ENCODE results near the gene HBZ.
A peak's percentile ranks its signal among the peaks of the same experiment; 100 is the strongest.

Gene HBZ

GRCh38 chr16:114327-114726 lies 38.1 kb upstream of the HBZ start:
- no peaks in the 10 kb centered on the region for H3K79me2 ChIP-seq (ENCODE audit: low read length)
- no peaks in the 10 kb centered on the region for H3K27me3 ChIP-seq (replicated peaks; ENCODE audit: insufficient read depth, low read length)
- no peak overlapping the region for H3K4me2 ChIP-seq (ENCODE audit: low read depth, low read length)
- H3K9ac ChIP-seq (ENCODE audit: low read length), result no peak overlapping the region
- H2AFZ ChIP-seq (ENCODE audit: low read length), result no peak overlapping the region
- no peaks in the 10 kb centered on the region for H3F3A ChIP-seq (ENCODE audit: insufficient read depth, low read length)
- H3K9me3 ChIP-seq (replicated peaks; ENCODE audit: insufficient read depth, low read length), result no peaks in the 10 kb centered on the region
- no peak overlapping the region for H3K27ac ChIP-seq (ENCODE audit: low read length)
- DNase-seq, result no peak
- H3K36me3 ChIP-seq (replicated peaks; ENCODE audit: insufficient read depth, low read length), result no peaks in the 10 kb centered on the region
- H3K9me2 ChIP-seq (replicated peaks; ENCODE audit: insufficient read depth, low read length), result no peaks in the 10 kb centered on the region
- H4K20me1 ChIP-seq (ENCODE audit: insufficient read depth, low read length), result no peaks in the 10 kb centered on the region
- no peaks in the 10 kb centered on the region for H3K4me1 ChIP-seq (ENCODE audit: low read length)
- TF ChIP-seq EZH2phosphoT487 (IDR thresholded peaks at IDR 0.05; ENCODE audit: low read length), result no peak
- no peak for TF ChIP-seq CTCF (IDR thresholded peaks at IDR 0.05; ENCODE audit: low read length)
- H3K4me3 ChIP-seq (ENCODE audit: low read length), result no peak overlapping the region

DNA sequence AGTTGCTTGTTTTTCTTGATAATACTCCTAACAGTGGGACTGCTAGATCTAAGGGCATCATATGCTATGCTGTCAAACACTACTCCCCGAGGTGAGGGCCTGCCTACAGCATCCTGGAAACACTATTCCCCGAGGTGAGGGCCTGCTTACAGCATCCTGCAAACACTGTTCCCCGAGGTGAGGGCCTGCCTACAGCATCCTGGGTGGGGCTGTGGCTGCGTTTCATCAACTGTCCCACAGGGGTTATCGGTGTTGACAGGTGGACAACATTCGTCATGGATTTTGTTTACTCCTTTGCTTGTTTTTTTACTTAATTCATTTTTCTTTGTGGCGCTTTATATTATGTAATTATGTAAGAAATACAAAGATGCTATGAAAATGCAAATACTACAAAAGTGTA lies 36.4 kb upstream of the HBZ start:
- Histone ChIP-seq H3K9me2 (replicated peaks; ENCODE audit: insufficient read depth, low read length) (no peaks in the 10 kb centered on the region), H3K36me3 (replicated peaks; ENCODE audit: insufficient read depth, low read length) (no peaks in the 10 kb centered on the region), H3K9ac (ENCODE audit: low read length) (no peak overlapping the region), H3K4me2 (ENCODE audit: low read depth, low read length) (no peak overlapping the region), H2AFZ (ENCODE audit: low read length) (no peak overlapping the region), H3K79me2 (ENCODE audit: low read length) (no peaks in the 10 kb centered on the region), H3K27me3 (replicated peaks; ENCODE audit: insufficient read depth, low read length) (no peaks in the 10 kb centered on the region), H3K9me3 (replicated peaks; ENCODE audit: insufficient read depth, low read length) (no peaks in the 10 kb centered on the region), H4K20me1 (ENCODE audit: insufficient read depth, low read length) (no peaks in the 10 kb centered on the region), H3K4me3 (ENCODE audit: low read length) (no peak overlapping the region), H3F3A (ENCODE audit: insufficient read depth, low read length) (no peaks in the 10 kb centered on the region), H3K27ac (ENCODE audit: low read length) (no peak overlapping the region), H3K4me1 (ENCODE audit: low read length) (no peaks in the 10 kb centered on the region)
- no peak for DNase-seq
- TF ChIP-seq EZH2phosphoT487 (IDR thresholded peaks at IDR 0.05; ENCODE audit: low read length), result no peak
- no peak for TF ChIP-seq EZH2 (optimal IDR thresholded peaks at IDR 0.05; ENCODE audit: low read depth, low read length)
- TF ChIP-seq CTCF (IDR thresholded peaks at IDR 0.05; ENCODE audit: low read length), result no peak

GRCh38 chr16:117379-118365 lies 34.8 kb upstream of the HBZ start:
- TF ChIP-seq CTCF (IDR thresholded peaks at IDR 0.05; ENCODE audit: low read length) (peak; percentile 68), EZH2 (optimal IDR thresholded peaks at IDR 0.05; ENCODE audit: low read depth, low read length) (no peak)
- no peaks in the 10 kb centered on the region for H3F3A ChIP-seq (ENCODE audit: insufficient read depth, low read length)

More at GRCh38 chr16:117379-118365, 34.8 kb upstream of the HBZ start:
- Histone ChIP-seq H3K4me2 (ENCODE audit: low read depth, low read length) (no peak overlapping the region), H3K36me3 (replicated peaks; ENCODE audit: insufficient read depth, low read length) (no peaks in the 10 kb centered on the region), H3K9me2 (replicated peaks; ENCODE audit: insufficient read depth, low read length) (no peaks in the 10 kb centered on the region), H3K27me3 (replicated peaks; ENCODE audit: insufficient read depth, low read length) (no peaks in the 10 kb centered on the region), H3K4me3 (ENCODE audit: low read length) (no peak overlapping the region), H3K27ac (ENCODE audit: low read length) (no peak overlapping the region), H3K4me1 (ENCODE audit: low read length) (no peaks in the 10 kb centered on the region), H2AFZ (ENCODE audit: low read length) (no peak overlapping the region), H3K79me2 (ENCODE audit: low read length) (no peaks in the 10 kb centered on the region), H4K20me1 (ENCODE audit: insufficient read depth, low read length) (no peaks in the 10 kb centered on the region), H3K9ac (ENCODE audit: low read length) (no peak overlapping the region), H3K9me3 (replicated peaks; ENCODE audit: insufficient read depth, low read length) (no peaks in the 10 kb centered on the region)
- DNase-seq, result peak; percentile 36
